HG03460 (cell line): ENCODE measurements around the gene THADA.
A peak's percentile ranks its signal among the peaks of the same experiment; 100 is the strongest.
"Not testable (repeated sequence)": the region's sequence is repeated elsewhere in the genome, so short reads cannot be mapped to it uniquely, and the experiment has no call there.

Source experiments
- ATAC-seq: cut with Tn5 transposase; IDR thresholded peaks from one replicate; pipeline ENCODE4 v1.9.1; 2021; ENCODE audit not compliant: unreplicated experiment

The THADA gene

GRCh38 chr2:43393918-43394317 lies 201.9 kb downstream of the THADA start:
- no peak for ATAC-seq

- no peak for ATAC-seq
Measured at GRCh38 chr2:43391878-43392215, 204.0 kb downstream of the THADA start.

- ATAC-seq: no peak
Measured at GRCh38 chr2:43391201-43391877, 204.5 kb downstream of the THADA start.

- ATAC-seq: no peak
Measured at GRCh38 chr2:43389581-43390466, 206.0 kb downstream of the THADA start.

DNA sequence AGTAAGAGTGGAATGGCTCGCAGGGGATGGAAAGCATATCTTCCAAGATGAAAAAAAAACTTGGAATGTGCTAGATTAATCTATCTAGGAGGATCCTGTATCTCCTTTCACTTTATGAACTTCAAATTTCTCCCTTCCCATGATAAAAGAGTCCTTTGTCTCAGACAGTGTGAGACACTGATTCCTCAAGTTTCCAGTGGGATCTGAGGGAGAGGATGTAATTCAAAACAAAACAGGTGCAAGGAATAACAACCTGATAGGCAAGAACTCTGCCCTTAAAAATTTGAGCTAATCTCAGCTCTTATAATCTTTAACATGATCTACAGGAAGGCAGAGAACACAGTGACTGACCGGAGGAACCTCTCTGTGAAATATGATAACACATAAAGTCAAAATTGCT lies 207.5 kb downstream of the THADA start:
- no peak for ATAC-seq

- peak; percentile 83 for ATAC-seq
Measured at GRCh38 chr2:43387092-43388062, 208.5 kb downstream of the THADA start.

GRCh38 chr2:43386679-43387078 lies 209.2 kb downstream of the THADA start:
- ATAC-seq: not testable (repeated sequence)

GRCh38 chr2:43384143-43384542 lies 211.7 kb downstream of the THADA start:
- no peak for ATAC-seq

DNA sequence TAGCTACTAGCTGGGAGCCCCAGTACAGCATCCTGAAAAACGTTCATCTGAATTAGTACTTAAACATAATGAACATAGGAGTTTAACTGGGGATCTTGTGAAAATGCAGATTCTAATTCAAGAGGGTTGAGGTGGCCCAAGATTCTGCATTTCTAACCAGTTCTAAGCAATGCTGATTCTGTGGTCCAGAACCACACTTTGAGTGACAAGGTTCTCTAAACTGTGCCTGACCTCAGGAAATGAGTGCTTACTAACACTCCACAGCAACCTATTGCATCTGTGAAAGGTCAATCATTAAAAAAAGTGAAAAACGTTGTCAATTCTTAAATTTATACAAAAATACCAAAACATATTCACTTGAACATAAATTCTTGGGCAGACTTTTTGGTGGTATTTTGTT lies 212.3 kb downstream of the THADA start:
- no peak for ATAC-seq

DNA sequence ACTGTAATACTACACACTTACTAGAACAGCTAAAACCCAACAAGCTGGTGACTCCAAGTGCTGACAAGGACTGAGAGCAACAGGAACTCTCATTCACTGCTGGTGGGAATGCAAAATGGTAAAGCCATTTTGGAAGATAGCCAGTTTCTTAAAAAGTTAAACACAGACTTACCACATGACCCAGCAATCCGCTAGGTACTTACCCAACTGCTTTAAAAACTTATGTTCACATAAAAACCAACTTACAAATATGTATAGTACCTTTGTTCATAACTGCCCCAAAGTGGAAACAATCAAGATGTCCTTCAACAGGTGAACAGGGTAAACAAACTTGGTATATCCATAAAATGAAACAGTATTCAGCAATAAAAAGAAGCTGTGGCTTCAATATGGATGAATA lies 216.3 kb downstream of the THADA start:
- no peak for ATAC-seq

- ATAC-seq: no peak
Measured at GRCh38 chr2:43377327-43377726, 218.5 kb downstream of the THADA start.

DNA sequence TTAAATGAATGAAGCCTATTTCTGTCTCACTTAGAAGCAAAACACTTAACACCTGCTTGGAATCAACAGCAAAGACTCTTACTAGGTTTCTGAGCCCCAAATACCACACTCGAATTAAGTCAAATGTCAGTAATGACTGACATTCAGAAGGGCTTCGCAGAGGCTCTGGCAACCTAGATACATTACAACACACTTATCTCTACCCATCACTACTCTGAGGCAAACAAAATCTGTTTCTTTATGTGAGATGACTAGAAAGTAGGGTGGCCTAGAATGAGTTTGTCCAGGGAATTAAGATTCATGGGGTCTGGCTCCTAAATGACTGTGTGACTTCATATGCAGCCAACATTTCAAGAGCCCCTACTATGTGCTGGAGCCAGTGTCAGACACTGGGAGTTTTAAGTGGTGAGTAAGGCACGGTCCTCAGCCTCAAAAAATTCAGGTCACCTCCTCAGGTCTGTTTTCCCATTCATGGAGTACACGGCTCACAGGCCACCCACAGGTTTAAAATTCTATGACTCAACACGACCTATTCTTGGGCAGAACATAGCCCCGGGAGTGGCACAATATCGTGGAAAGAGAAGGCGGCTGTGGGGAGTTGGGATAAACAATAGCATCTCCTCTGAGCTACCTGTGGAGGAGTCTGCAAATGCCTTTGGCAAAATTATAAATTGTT lies 219.2 kb downstream of the THADA start:
- no peak for ATAC-seq

- no peak for ATAC-seq
Measured at GRCh38 chr2:43375746-43376522, 219.9 kb downstream of the THADA start.

DNA sequence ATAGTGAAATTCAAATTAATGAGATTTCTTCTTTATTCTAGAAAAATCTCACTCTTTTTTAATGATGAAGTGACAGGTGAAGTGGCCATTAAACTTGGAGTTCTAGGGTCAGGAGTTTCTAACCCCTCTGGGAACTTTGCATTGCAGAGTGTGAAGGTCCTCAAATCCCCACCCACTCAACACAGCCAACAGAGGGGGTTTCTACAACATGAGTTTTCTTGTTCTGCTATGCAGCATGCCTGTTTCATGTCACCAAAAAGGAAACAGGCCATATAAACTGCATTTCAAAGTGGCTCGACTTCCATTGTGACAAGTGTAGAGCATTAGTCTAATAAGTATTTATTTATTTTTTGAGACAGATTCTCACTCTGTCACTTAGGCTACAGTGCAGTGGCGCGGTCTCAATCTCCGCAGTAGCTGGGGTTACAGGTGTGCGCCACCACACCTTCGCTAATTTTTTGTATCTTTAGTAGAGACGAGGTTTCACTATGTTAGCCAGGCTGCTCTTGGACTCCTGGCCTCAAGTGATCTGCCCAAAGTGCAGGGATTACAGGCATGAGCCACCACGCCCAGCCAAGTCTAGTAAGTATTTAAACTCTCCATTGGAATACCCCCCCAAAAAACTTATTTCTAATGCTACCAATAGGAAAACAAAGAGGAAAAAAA lies 223.3 kb downstream of the THADA start:
- ATAC-seq: no peak

DNA sequence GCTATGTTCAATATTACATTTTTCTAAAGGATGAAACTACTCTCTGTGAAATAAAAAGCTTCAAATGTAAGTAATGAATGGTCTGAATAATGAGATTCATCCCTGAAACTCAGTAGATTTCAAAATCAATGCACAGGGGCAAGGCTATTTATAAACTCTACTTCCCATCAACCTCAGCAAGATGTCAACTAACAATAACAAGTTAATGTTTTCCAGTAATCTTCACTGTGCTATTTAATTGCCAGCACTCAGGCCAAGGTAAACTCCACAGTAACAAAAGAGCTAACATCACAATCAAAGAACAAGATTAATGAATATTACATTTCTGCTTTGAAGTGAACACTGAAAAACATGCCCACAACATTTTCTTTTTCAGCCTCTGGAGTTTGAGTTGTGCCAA lies 225.1 kb downstream of the THADA start:
- no peak for ATAC-seq

GRCh38 chr2:43370146-43370545 lies 225.7 kb downstream of the THADA start:
- ATAC-seq: no peak

- ATAC-seq: no peak
Measured at GRCh38 chr2:43368483-43369385, 227.1 kb downstream of the THADA start.

- ATAC-seq: no peak
Measured at GRCh38 chr2:43367012-43367782, 228.6 kb downstream of the THADA start.
